OCI-LY3 (cell line): ENCODE data around the gene PYGB.

Source experiments
- H2AFZ ChIP-seq: fragments of 200-600, 300-600 bp; shearing (Covaris generic); 2 replicates; pipeline ENCODE4 v1.6.0; 2014; ENCODE audit warnings: antibody characterized with exemption, low read depth, low read length
- H3K27ac ChIP-seq: fragments of 200-600, 300-600 bp; sonication (generic); 2 replicates; pipeline ENCODE4 v1.5.1; 2014; ENCODE audit warnings: mild to moderate bottlenecking, low read length, moderate library complexity, mixed read lengths
- H3K27me3 ChIP-seq: fragments of 200-600, 300-600 bp; sonication (generic); 2 replicates; pipeline ENCODE4 v1.6.1; 2014; ENCODE audit warnings: low read depth, low read length, mixed read lengths
- H3K36me3 ChIP-seq: fragments of 200-600, 300-600 bp; sonication (generic); replicated peaks from 2 replicates; pipeline ENCODE3; 2014; ENCODE audit warnings: low read depth, low read length, mixed read lengths
- H3K4me1 ChIP-seq: fragments of 300-600, 200-600 bp; sonication (generic); 2 replicates; pipeline ENCODE4 v1.6.1; 2014; ENCODE audit warnings: low read length, mixed read lengths
- H3K4me2 ChIP-seq: fragments of 200-600, 300-600 bp; sonication (generic); 2 replicates; pipeline ENCODE4 v1.6.1; 2014; ENCODE audit warnings: low read length, mixed read lengths
- H3K4me3 ChIP-seq: fragments of 300-600, 200-600 bp; sonication (generic); 2 replicates; pipeline ENCODE4 v1.5.1; 2014; ENCODE audit warnings: antibody characterized with exemption, mild to moderate bottlenecking, low read length, moderate library complexity
- H3K79me2 ChIP-seq: fragments of 300-600, 200-600 bp; shearing (Covaris generic); 2 replicates; pipeline ENCODE4 v1.6.1; 2014; ENCODE audit warnings: mild to moderate bottlenecking, low read length, mixed read lengths
- H3K9ac ChIP-seq: fragments of 300-600, 200-600 bp; shearing (Covaris generic); 2 replicates; pipeline ENCODE4 v1.6.0; 2014; ENCODE audit warnings: mild to moderate bottlenecking, low read length, moderate library complexity
- H3K9me3 ChIP-seq: fragments of 200-600, 300-600 bp; shearing (Covaris generic); 2 replicates; pipeline ENCODE4 v1.6.1; 2014; ENCODE audit warnings: low read length, mixed read lengths; ENCODE audit not compliant: insufficient read depth
- H4K20me1 ChIP-seq: fragments of 200-600, 300-600 bp; sonication (generic); 2 replicates; pipeline ENCODE4 v1.6.1; 2016; ENCODE audit warnings: low read length, mixed read lengths; ENCODE audit not compliant: insufficient read depth
- CTCF ChIP-seq: fragments of 200-600, 300-600 bp; sonication (generic); IDR thresholded peaks from 2 replicates; pipeline ENCODE4 v1.5.1; 2014; ENCODE audit warnings: antibody characterized with exemption, low read length, low read depth
- EZH2phosphoT487 ChIP-seq: fragments of 200-600 bp; shearing (Covaris generic); IDR thresholded peaks from 2 replicates; pipeline ENCODE4 v1.6.1; 2018; ENCODE audit warnings: antibody characterized with exemption, mixed run types, low read depth

Gene PYGB

GRCh38 chr20:25213566-25214425 is 34.1 kb upstream of the PYGB start:
- Histone ChIP-seq H3K79me2 (no peaks in the 10 kb centered on the region), H3K4me2 (no peak overlapping the region), H3K27ac (no peak overlapping the region), H3K27me3 (no peaks in the 10 kb centered on the region), H4K20me1 (no peaks in the 10 kb centered on the region), H2AFZ (no peak overlapping the region), H3K4me3 (no peak overlapping the region), H3K9ac (no peak overlapping the region), H3K36me3 (peaks cover 31% of the 10 kb centered on the region), H3K9me3 (no peaks in the 10 kb centered on the region), H3K4me1 (no peaks in the 10 kb centered on the region)
- no peak for TF ChIP-seq CTCF
- TF ChIP-seq EZH2phosphoT487: no peak

- Histone ChIP-seq H3K4me2 (no peak overlapping the region), H3K36me3 (peaks cover 31% of the 10 kb centered on the region), H3K79me2 (no peaks in the 10 kb centered on the region), H4K20me1 (no peaks in the 10 kb centered on the region), H3K9ac (no peak overlapping the region), H3K4me1 (no peaks in the 10 kb centered on the region), H3K9me3 (no peaks in the 10 kb centered on the region), H3K27ac (no peak overlapping the region), H3K27me3 (no peaks in the 10 kb centered on the region), H2AFZ (no peak overlapping the region), H3K4me3 (no peak overlapping the region)
- TF ChIP-seq CTCF: no peak
- TF ChIP-seq EZH2phosphoT487: no peak
Measured at GRCh38 chr20:25214426-25214790, 33.5 kb upstream of the PYGB start.

GRCh38 chr20:25214819-25215218 is 33.1 kb upstream of the PYGB start:
- H3K36me3 ChIP-seq: peaks cover 34% of the 10 kb centered on the region
- no peak overlapping the region for H3K9ac ChIP-seq
- no peak overlapping the region for H3K27ac ChIP-seq
- H2AFZ ChIP-seq: no peak overlapping the region
- no peaks in the 10 kb centered on the region for H3K79me2 ChIP-seq
- no peaks in the 10 kb centered on the region for H3K9me3 ChIP-seq
- H3K4me2 ChIP-seq: no peak overlapping the region
- no peak overlapping the region for H3K4me3 ChIP-seq
- no peak for TF ChIP-seq EZH2phosphoT487
- TF ChIP-seq CTCF: no peak
- no peaks in the 10 kb centered on the region for H4K20me1 ChIP-seq
- no peaks in the 10 kb centered on the region for H3K27me3 ChIP-seq
- no peaks in the 10 kb centered on the region for H3K4me1 ChIP-seq

- no peaks in the 10 kb centered on the region for H3K9me3 ChIP-seq
- no peak overlapping the region for H3K9ac ChIP-seq
- H4K20me1 ChIP-seq: no peaks in the 10 kb centered on the region
- H3K79me2 ChIP-seq: no peaks in the 10 kb centered on the region
- H3K4me1 ChIP-seq: no peaks in the 10 kb centered on the region
- peaks cover 37% of the 10 kb centered on the region for H3K36me3 ChIP-seq
- no peaks in the 10 kb centered on the region for H3K27me3 ChIP-seq
- H2AFZ ChIP-seq: no peak overlapping the region
- TF ChIP-seq CTCF (no peak), EZH2phosphoT487 (no peak)
- H3K27ac ChIP-seq: no peak overlapping the region
- H3K4me3 ChIP-seq: no peak overlapping the region
- no peak overlapping the region for H3K4me2 ChIP-seq
Measured at GRCh38 chr20:25215521-25215920, 32.4 kb upstream of the PYGB start.
